NCI-H1105 (cell line): ENCODE data around the gene CALM1.
"Not testable (repeated sequence)": the region's sequence is repeated elsewhere in the genome, so short reads cannot be mapped to it uniquely, and the experiment has no call there.

Source experiments
- DNase-seq: peaks from one replicate; lab custom pipeline; 2025; lab: John Stamatoyannopoulos, UW

Gene CALM1

GRCh38 chr14:90383731-90384542, 12.9 kb upstream of the CALM1 start:
- DNase-seq, result peak; percentile 70

GRCh38 chr14:90384543-90384911, 12.3 kb upstream of the CALM1 start:
- DNase-seq, result no peak

- no peak for DNase-seq
These were observed 10.5 kb upstream of the CALM1 start for GRCh38 chr14:90386321-90386720.

GRCh38 chr14:90387206-90387760, 9.5 kb upstream of the CALM1 start:
- DNase-seq, result no peak

GRCh38 chr14:90388437-90388836, 8.4 kb upstream of the CALM1 start:
- no peak for DNase-seq

- no peak for DNase-seq
These were observed 7.8 kb upstream of the CALM1 start for GRCh38 chr14:90388982-90389381.

GRCh38 chr14:90393966-90394365, 2.9 kb upstream of the CALM1 start:
- no peak for DNase-seq

- not testable (repeated sequence) for DNase-seq
These were observed 2.0 kb upstream of the CALM1 start for GRCh38 chr14:90394782-90395181.

- peak; percentile 50 for DNase-seq
These were observed 841 bp downstream of the CALM1 start for GRCh38 chr14:90397425-90398314.

- DNase-seq, result peak; percentile 56
These were observed 1.5 kb downstream of the CALM1 start for GRCh38 chr14:90398315-90398839.

- no peak for DNase-seq
These were observed 2.2 kb downstream of the CALM1 start for GRCh38 chr14:90398841-90399540.

GRCh38 chr14:90399541-90400444, 3.0 kb downstream of the CALM1 start:
- peak; percentile 89 for DNase-seq

- DNase-seq, result no peak
These were observed 4.2 kb downstream of the CALM1 start for GRCh38 chr14:90400904-90401561.

GRCh38 chr14:90402016-90402415, 5.2 kb downstream of the CALM1 start:
- no peak for DNase-seq

- DNase-seq, result no peak
These were observed 6.2 kb downstream of the CALM1 start for GRCh38 chr14:90403065-90403464.

- DNase-seq, result no peak
These were observed 8.3 kb downstream of the CALM1 start for GRCh38 chr14:90405101-90405500.

- DNase-seq, result peak; percentile 11
These were observed 8.9 kb downstream of the CALM1 start for GRCh38 chr14:90405755-90406154.

GRCh38 chr14:90406384-90406798, 9.6 kb downstream of the CALM1 start:
- DNase-seq, result no peak

- DNase-seq, result no peak
These were observed 10.4 kb downstream of the CALM1 start for GRCh38 chr14:90407230-90407629.

- no peak for DNase-seq
These were observed 11.9 kb downstream of the CALM1 start for GRCh38 chr14:90408713-90409112.
